CD14-positive monocyte (primary cell): ENCODE results near the gene MPP2. TPM values are rescaled to one million over a fixed set of nuclear protein-coding genes. Genes with fewer than 3 reads are reported as not detected.

Experiments used
- DNase-seq, 3 donors: peaks; one replicate each; pipeline ENCODE4 v3.0.0-alpha.2; 2011 to 2022
- H2AFZ ChIP-seq: 2 replicates; pipeline ENCODE4 v1.6.0; 2012; ENCODE audit warnings: mild to moderate bottlenecking, low read depth, low read length, inconsistent platforms; ENCODE audit not compliant: insufficient read depth, poor library complexity, severe bottlenecking
- H3K27ac ChIP-seq, 2 donors: 1 replicate in 1 of 2; 2 replicates in 1 of 2; pipeline ENCODE4 v1.5.1; 2012 to 2013; ENCODE audit warnings: low read length in 2 of 2, control low read depth in 1 of 2, inconsistent platforms in 1 of 2, low read depth in 1 of 2, mild to moderate bottlenecking in 1 of 2
- H3K27me3 ChIP-seq, 2 donors: one replicate each; pipeline versions ENCODE4 v1.6.0 to v1.6.1; 2011 to 2013; ENCODE audit warnings: low read length in 2 of 2; ENCODE audit not compliant: control insufficient read depth in 2 of 2, insufficient read depth in 2 of 2
- H3K36me3 ChIP-seq, 2 donors: replicated peaks in 1 of 2; 1 replicate in 1 of 2; 2 replicates in 1 of 2; pipeline versions ENCODE4 v1.5.1 to v1.6.1; 2012 to 2013; ENCODE audit warnings: low read length in 2 of 2, control low read depth in 1 of 2, inconsistent platforms in 1 of 2, mild to moderate bottlenecking in 1 of 2; ENCODE audit not compliant: insufficient read depth in 2 of 2, control insufficient read depth in 1 of 2
- H3K4me1 ChIP-seq, 2 donors: 1 replicate in 1 of 2; 2 replicates in 1 of 2; pipeline versions ENCODE4 v1.5.1 to v1.6.1; 2012 to 2013; ENCODE audit warnings: low read length in 2 of 2, control low read depth in 1 of 2, inconsistent platforms in 1 of 2, mild to moderate bottlenecking in 1 of 2, moderate library complexity in 1 of 2; ENCODE audit not compliant: insufficient read depth in 2 of 2, control insufficient read depth in 1 of 2
- H3K4me2 ChIP-seq: replicated peaks from 2 replicates; pipeline ENCODE3; 2012; ENCODE audit warnings: low read length, moderate library complexity, mild to moderate bottlenecking; ENCODE audit not compliant: poor library complexity, severe bottlenecking; ENCODE audit errors: extremely low read depth
- H3K4me3 ChIP-seq, 3 experiments: fragments of 200-600 bp in 1 of 3; sonication (generic) in 1 of 3; replicated peaks in 1 of 3; 1 replicate in 2 of 3; 2 replicates in 1 of 3; pipeline ENCODE4 v1.5.1; 2011 to 2013; ENCODE audit warnings: low read length in 3 of 3, mild to moderate bottlenecking in 3 of 3, control low read depth in 2 of 3, low read depth in 2 of 3, inconsistent platforms in 1 of 3, moderate library complexity in 1 of 3
- H3K79me2 ChIP-seq: 2 replicates; pipeline ENCODE4 v1.6.0; 2012; ENCODE audit warnings: mild to moderate bottlenecking, control low read depth, inconsistent platforms, low read length, moderate library complexity; ENCODE audit not compliant: insufficient read depth
- H3K9ac ChIP-seq: 2 replicates; pipeline ENCODE4 v1.6.0; 2017; ENCODE audit warnings: low read length, mild to moderate bottlenecking; ENCODE audit not compliant: insufficient read depth, poor library complexity, severe bottlenecking
- H3K9me3 ChIP-seq, 2 donors: replicated peaks in 1 of 2; 1 replicate in 1 of 2; 2 replicates in 1 of 2; pipeline versions ENCODE4 v1.5.1 to v1.6.1; 2012 to 2013; ENCODE audit warnings: low read length in 2 of 2, control low read depth in 1 of 2; ENCODE audit not compliant: control insufficient read depth in 1 of 2, insufficient read depth in 1 of 2
- H4K20me1 ChIP-seq: 2 replicates; pipeline ENCODE4 v1.6.0; 2012; ENCODE audit warnings: mild to moderate bottlenecking, low read length, control low read depth, moderate library complexity; ENCODE audit not compliant: insufficient read depth
- H3K27ac Mint-ChIP-seq, 7 donors: one replicate each; pipeline ENCODE4 v1.8.0; 2020; ENCODE audit warnings: mild to moderate bottlenecking in 7 of 7, mixed read lengths in 7 of 7, moderate library complexity in 6 of 7, inconsistent platforms in 2 of 7
- H3K27me3 Mint-ChIP-seq, 3 donors: one replicate each; pipeline ENCODE4 v1.8.0; 2021 to 2022; ENCODE audit warnings: low read depth in 3 of 3, mild to moderate bottlenecking in 3 of 3, mixed read lengths in 3 of 3, moderate library complexity in 3 of 3, inconsistent platforms in 1 of 3
- H3K36me3 Mint-ChIP-seq, 2 donors: one replicate each; pipeline ENCODE4 v1.8.0; 2020; ENCODE audit warnings: mixed read lengths in 2 of 2, inconsistent platforms in 1 of 2, mild to moderate bottlenecking in 1 of 2
- H3K4me1 Mint-ChIP-seq: one replicate; pipeline ENCODE4 v1.8.0; 2020; ENCODE audit warnings: mild to moderate bottlenecking, mixed read lengths
- H3K4me3 Mint-ChIP-seq, 2 donors: one replicate each; pipeline ENCODE4 v1.8.0; 2020; ENCODE audit warnings: mild to moderate bottlenecking in 2 of 2, mixed read lengths in 2 of 2, moderate library complexity in 1 of 2
- H3K9me3 Mint-ChIP-seq, 7 donors: one replicate each; pipeline ENCODE4 v1.8.0; 2020 to 2022; ENCODE audit warnings: mixed read lengths in 7 of 7, mild to moderate bottlenecking in 6 of 7, moderate library complexity in 6 of 7, inconsistent platforms in 2 of 7
- WGBS: methylation state at CpG from one replicate; pipeline ENCODE4 v1.1.5; 2013; ENCODE audit warnings: missing lambda C conversion rate; ENCODE audit not compliant: insufficient coverage; 5-methylcytosine and 5-hydroxymethylcytosine counted together
- intact Hi-C, 2 donors: fragments of 100-400 bp; cut with micrococcal nuclease; formaldehyde crosslinking; loops; one replicate each; pipeline versions ENCODE4 v1.15.0 to v1.15.1; 2023
- polyA plus RNA-seq, 3 donors: library from polyadenylated mRNA; depleted of rRNA in 1 of 3; unstranded in 2 of 3; stranded (reverse) in 1 of 3; fragments of 300-500 nt in 2 of 3; fragments of >200 nt in 1 of 3; fragmentation: Illumina TruSeq in 2 of 3; gene quantifications; 1 replicate in 2 of 3; 2 replicates in 1 of 3; pipeline ENCODE4 v1.2.3, GENCODE V29; 2012 to 2021
- TF ChIP-seq, protein P1 (sequence below): fragments of 200-600 bp; IDR thresholded peaks from one replicate; pipeline ENCODE4 v1.8.0; 2022; ENCODE audit warnings: antibody characterized with exemption, mild to moderate bottlenecking

MPP2 gene
- polyA plus RNA-seq, 3 donors, result not detected

DNA sequence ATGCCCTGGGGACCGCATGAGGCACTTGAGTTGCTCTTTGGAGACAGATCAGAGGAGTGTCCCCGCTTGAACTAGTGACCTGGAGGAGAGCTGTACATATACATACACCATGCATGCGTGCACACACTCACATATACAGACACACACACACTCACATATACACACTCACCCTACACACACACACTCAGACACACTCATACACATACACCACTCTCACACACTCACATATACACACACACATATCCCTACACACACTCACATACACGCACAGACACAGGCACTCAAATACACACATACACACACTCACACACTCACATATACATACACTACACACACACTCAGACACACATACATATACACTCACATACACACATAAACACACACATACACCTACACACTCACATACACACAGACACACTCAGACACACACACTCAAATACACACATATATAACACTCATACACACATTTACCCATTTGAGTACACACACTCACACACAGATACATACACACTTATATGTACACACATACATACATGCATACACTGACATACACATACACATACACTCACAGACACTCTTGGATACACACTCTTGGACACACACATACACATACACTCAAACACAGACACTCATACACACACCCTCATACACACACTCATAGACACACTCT is 5.4 kb upstream of the MPP2 start:
- H3K27ac Mint-ChIP-seq, result no peak overlapping the region
- H3K27me3 ChIP-seq, result peaks cover 17 to 23% of the 10 kb centered on the region in 2 donors
- peaks cover 16% of the 10 kb centered on the region for H3K4me1 Mint-ChIP-seq
- no peak for DNase-seq
- WGBS, result 97% methylated on average over 3 of the region's 4 CpGs
- H3K9me3 Mint-ChIP-seq, result peaks cover 0 to 11% (median 1%) of the 10 kb centered on the region in 7 donors
- H2AFZ ChIP-seq, result no peak overlapping the region
- TF ChIP-seq, protein P1, sequence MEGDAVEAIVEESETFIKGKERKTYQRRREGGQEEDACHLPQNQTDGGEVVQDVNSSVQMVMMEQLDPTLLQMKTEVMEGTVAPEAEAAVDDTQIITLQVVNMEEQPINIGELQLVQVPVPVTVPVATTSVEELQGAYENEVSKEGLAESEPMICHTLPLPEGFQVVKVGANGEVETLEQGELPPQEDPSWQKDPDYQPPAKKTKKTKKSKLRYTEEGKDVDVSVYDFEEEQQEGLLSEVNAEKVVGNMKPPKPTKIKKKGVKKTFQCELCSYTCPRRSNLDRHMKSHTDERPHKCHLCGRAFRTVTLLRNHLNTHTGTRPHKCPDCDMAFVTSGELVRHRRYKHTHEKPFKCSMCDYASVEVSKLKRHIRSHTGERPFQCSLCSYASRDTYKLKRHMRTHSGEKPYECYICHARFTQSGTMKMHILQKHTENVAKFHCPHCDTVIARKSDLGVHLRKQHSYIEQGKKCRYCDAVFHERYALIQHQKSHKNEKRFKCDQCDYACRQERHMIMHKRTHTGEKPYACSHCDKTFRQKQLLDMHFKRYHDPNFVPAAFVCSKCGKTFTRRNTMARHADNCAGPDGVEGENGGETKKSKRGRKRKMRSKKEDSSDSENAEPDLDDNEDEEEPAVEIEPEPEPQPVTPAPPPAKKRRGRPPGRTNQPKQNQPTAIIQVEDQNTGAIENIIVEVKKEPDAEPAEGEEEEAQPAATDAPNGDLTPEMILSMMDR, result no peak
- H3K27ac ChIP-seq, result no peak overlapping the region
- peaks cover 21 to 24% (median 24%) of the 10 kb centered on the region in 3 donors for H3K27me3 Mint-ChIP-seq
- no peaks in the 10 kb centered on the region for H4K20me1 ChIP-seq
- H3K4me1 ChIP-seq, result peaks cover 12 to 15% of the 10 kb centered on the region in 2 donors
- H3K9ac ChIP-seq, result no peak overlapping the region
- no peaks in the 10 kb centered on the region for H3K79me2 ChIP-seq
- intact Hi-C loops, result no loop called here
- no peaks in the 10 kb centered on the region for H3K36me3 Mint-ChIP-seq
- H3K9me3 ChIP-seq, result no peaks in the 10 kb centered on the region
- no peaks in the 10 kb centered on the region for H3K36me3 ChIP-seq
- no peak overlapping the region for H3K4me3 Mint-ChIP-seq
- no peak overlapping the region for H3K4me3 ChIP-seq
- H3K4me2 ChIP-seq, result no peak overlapping the region

- H3K9me3 Mint-ChIP-seq, result peaks cover 0 to 12% (median 1%) of the 10 kb centered on the region in 7 donors
- H2AFZ ChIP-seq, result no peak overlapping the region
- intact Hi-C loops, result no loop called here
- H3K27me3 ChIP-seq, result peaks cover 26 to 32% of the 10 kb centered on the region in 2 donors
- H3K79me2 ChIP-seq, result no peaks in the 10 kb centered on the region
- peaks cover 16 to 17% of the 10 kb centered on the region in 2 donors for H3K4me1 ChIP-seq
- no peak overlapping the region for H3K4me2 ChIP-seq
- H3K27ac Mint-ChIP-seq, result no peak overlapping the region
- no peaks in the 10 kb centered on the region for H3K36me3 Mint-ChIP-seq
- no peak for DNase-seq
- H3K9me3 ChIP-seq, result no peaks in the 10 kb centered on the region
- H3K4me3 ChIP-seq, result no peak overlapping the region
- H3K36me3 ChIP-seq, result no peaks in the 10 kb centered on the region
- no peak overlapping the region for H3K9ac ChIP-seq
- no peaks in the 10 kb centered on the region for H4K20me1 ChIP-seq
- TF ChIP-seq, protein P1, result no peak
- 63% methylated on average over 6 of the region's 8 CpGs for WGBS
- no peak overlapping the region for H3K4me3 Mint-ChIP-seq
- H3K4me1 Mint-ChIP-seq, result peaks cover 17% of the 10 kb centered on the region
- peaks cover 30 to 32% (median 32%) of the 10 kb centered on the region in 3 donors for H3K27me3 Mint-ChIP-seq
- no peak overlapping the region for H3K27ac ChIP-seq
Observed at GRCh38 chr17:43911904-43912303, 4.6 kb upstream of the MPP2 start.
